GM11168 (cell line): Measurements from ENCODE around the gene CNTN4.
"Not testable (repeated sequence)": the region's sequence is repeated elsewhere in the genome, so short reads cannot be mapped to it uniquely, and the experiment has no call there.

ENCODE experiments used
- in situ Hi-C: fragments of 300-500 bp; cut with MboI; formaldehyde crosslinking; loops from one replicate; pipeline ENCODE4 v1.12.0; 2022; ENCODE audit warnings: low sequenced_read_pairs; ENCODE audit not compliant: unreplicated experiment

CNTN4 gene

DNA sequence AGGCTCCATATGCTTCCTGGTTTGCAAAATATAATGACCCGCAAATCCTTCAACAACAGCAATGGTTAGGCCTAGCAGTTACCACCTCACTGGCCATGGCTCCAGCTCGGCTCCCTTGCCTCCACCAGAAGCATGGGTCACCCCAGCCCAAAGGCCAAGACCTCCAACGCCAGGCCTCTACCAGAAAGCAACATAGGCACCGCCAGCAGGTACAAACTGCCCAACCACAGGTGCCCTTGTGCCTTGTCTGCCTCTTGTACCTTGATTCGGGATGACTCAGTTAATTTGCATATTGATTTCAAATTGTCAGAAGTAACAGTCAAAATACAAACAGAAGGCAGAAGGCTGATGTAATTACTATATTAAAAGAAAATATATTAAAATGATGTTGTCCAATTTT lies 886.8 kb downstream of the CNTN4 start:
- in situ Hi-C loops = no loop called here

DNA sequence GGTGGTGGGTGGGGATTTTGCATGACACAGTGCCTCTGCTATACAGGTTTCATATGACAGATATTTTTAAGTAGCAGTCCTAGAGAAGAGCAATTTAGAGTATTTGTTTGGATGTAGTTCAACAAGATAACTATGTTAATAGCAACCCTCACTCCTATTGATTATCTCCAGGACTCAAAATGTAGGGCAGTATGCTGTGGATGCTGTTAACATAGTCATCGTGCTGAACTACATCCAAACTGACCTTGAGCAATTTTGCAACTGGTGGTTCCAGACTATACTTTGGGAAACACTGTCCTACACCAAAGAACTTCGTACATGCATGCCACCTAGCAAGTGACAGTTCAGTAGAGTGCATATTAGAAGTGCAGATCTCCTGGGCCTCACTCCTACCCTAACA lies 893.9 kb downstream of the CNTN4 start:
- in situ Hi-C loops = no loop called here

DNA sequence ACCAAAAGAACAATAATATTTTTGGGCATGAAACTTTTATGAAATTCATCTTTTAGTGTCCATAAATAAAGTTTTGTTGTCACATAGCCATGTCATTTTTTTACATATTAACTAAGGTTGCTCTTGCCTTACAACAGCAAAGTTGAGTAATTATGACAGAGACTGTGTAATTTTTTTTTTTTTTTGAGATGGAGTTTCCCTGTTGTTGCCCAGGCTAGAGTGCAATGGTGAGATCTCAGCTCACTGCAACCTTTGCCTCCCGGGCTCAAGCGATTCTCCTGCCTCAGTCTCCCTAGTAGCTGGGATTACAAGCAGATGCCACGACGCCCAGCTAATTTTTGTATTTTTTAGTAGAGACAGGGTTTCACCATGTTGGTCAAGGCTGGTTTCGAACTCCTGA lies 894.5 kb downstream of the CNTN4 start:
- in situ Hi-C loops = not testable (repeated sequence)

DNA sequence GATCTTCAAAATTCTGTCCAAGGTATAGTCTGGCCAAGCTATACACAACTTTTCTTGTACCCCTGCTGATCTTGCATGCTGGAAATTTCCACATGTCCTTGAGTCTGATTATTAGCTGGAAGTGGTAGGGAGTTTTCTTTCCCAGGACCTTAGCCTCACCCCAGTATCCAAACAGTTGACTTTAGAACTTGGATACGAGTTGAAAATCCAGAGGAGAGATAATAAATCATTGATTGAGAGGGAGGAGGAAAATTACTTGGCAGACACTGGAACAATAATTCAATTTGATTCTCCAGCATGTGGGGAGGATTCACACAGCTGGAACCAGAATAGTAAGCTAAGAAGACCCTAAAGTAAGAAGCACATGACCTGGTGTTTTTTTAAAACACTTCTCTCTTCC lies 895.1 kb downstream of the CNTN4 start:
- in situ Hi-C loops = no loop called here

DNA sequence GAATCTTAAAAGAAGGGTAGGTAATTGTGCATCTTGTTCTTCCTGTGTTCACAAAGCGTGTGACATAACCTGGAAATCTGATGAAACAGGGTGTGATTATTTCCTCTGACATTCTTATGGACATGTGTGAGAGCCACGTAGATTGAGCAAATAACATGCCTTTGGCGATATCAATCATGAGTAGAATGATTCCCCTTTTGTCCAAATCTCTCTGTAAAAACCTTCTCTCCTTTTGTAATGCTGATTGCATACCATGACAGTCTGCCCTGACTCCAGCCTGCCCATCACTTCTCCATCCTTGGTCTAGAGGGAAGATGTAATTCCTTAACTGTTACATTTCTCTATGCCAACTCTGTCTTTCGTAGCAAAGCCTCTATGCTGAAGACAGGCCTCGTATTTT lies 896.5 kb downstream of the CNTN4 start:
- in situ Hi-C loops = no loop called here

DNA sequence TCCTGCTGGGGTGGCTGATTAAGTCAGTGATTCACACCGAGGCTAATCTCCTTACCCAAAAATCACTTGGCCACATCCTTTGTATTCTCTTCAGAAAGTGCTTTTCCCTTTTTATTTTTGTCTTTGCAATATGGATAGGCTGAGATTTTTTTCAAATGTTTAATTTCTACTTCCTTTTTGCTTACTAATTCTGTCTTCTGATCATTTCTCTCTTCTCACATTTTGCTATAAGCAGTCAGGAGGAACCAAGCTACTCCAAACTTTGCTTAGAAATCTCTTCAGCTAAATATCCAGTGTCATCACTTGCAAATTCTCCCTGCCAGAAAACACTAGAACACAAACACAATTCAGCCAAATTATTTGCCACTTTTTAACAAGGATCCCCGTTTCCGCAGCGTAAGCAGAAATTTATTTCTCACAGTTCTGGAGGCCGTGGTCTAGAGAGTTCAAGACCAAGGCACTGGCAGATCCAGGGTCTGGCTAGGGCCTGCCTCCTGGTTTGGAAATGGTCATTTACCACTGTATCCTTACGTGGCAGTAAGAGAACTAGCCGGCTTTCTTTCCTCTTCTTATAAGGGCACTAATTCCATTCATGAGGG lies 906.6 kb downstream of the CNTN4 start:
- in situ Hi-C loops = no loop called here

DNA sequence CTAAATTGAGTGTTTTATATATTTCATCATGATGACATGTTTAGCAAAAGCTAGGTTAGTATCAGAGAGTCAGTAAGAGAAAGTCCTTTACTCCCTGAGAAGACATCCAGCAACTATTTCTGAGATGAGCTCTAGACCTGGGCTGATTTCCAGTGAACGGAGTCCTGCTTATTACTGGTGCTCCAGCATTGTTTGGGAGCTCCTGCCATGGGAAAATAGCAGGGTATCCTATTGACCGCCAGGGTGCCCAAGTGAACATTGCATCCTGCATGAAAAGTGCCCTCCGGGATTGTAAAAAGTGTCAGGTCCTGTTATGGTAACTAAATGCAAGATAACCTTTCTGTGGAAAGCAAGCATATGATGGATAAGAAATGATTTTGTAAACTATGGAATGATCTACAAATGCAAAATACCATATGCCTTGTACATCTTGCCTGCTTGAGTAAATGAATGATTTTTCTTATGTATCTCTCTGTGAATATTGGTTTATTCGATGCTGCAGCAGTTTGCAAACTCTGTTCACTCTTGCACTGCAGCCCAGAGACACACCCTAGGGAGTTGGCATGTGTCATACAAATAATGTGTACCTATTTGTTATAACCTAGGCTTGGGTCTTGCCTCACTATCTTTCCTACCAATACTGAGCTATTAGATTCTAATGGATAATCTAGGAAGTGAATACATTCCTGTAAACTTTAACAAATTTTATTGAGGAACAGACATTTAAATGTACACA lies 914.8 kb downstream of the CNTN4 start:
- in situ Hi-C loops = no loop called here

DNA sequence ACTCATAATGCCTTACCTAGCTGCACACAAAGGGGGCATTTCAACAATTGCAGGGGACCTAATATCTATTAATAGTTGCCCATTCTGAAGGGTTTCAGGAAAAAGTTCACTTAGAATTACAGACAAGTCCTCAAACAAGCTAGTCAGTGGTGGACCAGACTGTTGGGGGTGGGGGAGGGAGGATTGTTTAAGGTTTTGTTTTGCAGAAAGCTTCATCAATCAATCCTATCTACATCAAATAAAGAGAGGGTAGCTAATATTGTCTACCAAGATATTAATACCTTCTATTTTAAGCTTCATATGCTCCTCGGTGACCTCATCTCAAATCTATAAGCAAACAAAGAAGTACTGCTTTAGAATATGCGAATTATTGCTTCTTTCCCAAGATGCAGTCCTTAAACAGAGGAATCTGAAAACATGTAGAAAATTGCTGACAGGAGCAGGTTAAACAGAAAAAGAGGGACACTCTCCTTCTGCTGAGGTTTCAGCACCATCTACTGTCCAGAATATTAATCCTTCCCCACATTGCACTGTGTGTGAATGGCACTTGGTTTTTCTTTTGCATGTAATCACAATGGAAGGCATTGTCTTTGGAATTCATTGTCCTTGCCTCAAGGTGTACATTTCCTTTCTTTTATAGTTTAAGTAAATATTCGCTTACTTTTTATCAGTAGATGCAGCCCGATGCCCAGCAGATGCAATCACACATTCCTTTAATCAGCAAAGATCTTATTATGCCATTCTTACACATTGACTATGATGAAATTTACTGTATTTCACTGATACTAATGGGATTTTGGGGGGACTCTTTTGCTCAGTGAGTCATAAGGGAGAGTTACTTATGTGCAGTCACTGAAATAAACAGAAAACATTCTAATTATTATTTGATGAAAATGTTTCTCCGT lies 916.8 kb downstream of the CNTN4 start:
- in situ Hi-C loops = no loop called here

DNA sequence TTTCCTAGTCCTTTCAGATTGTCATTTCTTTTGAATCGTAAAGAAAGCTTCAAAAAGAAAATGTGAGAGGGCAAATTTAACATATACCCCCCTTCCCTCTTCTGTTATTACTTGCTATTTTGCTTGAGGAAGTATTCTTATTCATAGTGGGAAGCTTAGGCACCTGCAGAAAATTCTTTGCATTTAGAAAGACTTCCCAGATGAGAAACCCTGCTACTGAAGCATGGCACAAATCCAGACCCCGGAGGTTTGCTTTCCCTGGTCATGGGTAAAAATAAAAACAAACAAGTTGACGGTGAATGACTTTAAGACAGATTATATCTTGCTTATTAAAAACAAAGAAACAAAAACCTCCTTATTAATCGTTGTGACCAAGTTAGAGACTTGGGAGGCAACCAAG lies 917.6 kb downstream of the CNTN4 start:
- in situ Hi-C loops = no loop called here

DNA sequence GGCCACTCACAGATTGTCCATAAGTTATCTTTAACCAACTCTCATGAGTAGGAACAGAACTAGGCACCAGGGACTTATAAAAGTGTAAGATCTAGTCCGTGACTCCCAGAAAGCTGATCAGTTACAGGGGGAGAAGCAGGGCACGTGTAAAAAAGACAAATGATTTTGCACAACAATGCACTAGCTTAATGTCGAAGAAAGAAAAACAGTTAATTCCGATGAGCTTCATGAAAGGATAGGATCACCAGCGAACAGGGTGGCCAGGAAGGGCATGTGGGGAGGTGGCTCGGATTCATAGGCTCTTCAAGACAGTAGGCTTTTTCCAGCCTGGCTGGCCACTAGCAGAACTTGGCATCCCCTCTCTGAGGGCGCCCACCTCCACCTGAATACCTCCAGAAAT lies 921.5 kb downstream of the CNTN4 start:
- in situ Hi-C loops = no loop called here

DNA sequence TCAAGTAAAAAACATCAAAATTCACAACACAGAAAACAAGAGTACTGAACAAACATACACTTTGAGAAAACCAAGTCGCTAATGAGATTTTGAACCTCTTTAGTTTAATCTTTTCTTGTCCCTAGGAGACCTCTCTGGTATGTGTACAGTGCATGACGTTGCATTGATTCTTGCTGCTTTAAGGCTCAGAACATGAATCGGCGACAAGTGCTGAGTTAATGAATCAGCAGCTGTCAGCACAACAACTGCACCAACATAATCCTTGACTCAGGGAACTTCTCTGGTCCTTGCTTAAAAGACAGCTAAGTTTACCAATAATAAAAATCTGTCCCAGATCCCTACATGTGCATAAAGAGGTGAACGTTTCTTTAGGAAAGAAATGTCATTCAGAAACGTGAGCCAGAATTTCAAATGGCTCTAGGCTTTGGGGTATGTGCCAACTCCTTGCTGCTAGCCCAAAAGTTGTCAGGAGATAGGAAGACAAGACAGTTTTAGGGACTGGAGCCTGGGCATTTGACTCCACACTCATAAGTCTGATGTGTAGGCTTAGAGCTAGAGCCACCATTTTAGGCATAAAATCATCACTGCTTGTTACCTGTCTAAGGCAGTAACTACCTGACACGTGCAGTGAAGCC lies 924.6 kb downstream of the CNTN4 start:
- in situ Hi-C loops = no loop called here

DNA sequence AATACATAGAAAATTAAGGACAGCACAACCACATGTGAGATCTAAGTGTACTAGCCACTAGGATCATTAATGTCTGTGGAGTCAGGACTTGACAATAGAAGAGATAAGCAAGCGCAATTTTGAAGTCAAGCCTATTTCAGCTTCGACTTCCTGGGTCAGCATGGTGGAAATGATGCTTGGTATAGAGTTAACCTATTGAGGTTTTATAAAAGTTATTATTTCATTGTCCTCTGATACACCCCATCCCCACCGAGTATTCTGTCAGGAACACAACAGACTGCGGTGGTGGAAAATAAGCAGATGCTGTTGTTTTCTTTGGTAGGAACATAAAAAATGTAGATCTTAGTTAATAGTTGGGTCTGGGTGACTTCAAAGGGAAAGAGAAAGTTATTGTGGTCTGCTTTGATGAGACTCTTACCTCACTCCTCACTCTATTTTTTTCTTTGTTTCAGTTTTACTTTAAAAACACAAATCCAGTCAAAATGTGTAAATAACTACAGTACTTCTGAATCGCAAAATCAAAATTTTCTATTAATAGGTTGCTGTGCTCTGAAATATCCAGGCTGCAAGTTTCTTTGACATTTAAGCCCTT lies 929.4 kb downstream of the CNTN4 start:
- in situ Hi-C loops = no loop called here

DNA sequence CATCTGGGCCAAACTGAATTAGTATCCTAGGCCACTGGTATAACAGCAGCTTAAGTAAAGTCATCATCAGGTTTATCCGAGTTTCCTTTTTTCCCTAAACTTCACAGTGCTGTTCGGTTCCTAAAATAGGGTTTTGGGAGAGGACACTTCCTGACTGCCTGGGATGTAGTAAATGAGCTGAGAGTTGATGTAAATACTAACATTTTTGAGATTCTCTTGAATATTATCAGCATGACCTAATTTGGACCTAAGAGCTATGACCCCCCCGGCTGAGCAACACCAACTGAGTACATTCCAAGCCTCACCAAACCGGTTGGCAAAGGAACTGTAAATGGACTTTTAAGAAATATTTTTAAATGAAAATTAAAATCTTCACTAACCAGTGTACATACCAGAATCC lies 932.7 kb downstream of the CNTN4 start:
- in situ Hi-C loops = no loop called here

DNA sequence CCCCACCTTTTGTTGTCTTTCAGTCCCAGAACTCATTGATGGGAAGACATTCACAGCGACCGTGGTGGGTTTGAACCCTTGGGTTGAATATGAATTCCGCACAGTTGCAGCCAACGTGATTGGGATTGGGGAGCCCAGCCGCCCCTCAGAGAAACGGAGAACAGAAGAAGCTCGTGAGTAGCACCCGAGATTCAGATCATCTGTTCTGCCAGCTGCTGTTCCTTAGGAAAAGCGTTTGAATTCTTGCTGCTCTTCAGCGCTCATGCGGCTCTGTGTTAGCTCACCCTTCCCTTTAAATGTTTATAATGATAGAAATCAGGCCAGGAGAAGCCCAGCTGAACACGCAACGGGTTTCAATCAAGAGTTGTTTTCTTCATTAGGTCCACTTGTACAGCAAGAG lies 938.5 kb downstream of the CNTN4 start:
- in situ Hi-C loops = no loop called here

DNA sequence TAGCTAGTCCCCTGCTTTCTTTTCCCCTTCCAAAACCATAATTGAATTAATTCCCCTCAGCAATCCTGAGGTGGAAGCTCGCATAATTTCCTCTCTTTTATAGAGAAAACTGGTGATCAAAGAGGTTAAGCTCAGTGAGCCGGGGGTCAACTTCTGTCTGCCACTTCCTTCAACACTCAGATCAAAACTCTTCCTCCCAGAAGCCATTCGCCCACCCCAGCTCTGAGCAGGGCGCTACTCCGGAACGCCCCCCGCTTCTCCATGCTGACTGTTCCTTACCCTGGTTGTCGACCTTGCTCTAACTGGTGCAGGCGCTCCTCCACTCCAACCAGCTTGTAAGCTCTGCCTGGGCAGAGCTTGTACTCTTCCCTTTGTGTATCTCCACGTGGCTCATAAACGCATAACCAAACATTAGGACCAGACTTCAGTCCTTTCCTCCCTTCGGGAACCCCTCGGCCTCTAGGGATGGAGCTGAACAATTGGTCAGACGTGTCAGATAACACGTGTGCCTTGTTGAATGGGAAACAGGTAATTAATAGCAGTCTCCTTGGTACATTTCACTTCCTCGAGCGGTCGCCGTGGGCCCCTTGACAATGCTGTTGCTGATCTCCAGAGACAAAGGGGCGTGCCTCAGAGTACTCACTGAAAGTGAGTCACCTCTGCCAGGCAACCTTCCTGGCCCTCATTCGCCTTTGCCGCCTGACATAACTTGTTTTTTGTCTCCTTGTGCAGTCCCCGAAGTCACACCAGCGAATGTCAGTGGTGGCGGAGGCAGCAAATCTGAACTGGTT lies 939.7 kb downstream of the CNTN4 start:
- in situ Hi-C loops = no loop called here

DNA sequence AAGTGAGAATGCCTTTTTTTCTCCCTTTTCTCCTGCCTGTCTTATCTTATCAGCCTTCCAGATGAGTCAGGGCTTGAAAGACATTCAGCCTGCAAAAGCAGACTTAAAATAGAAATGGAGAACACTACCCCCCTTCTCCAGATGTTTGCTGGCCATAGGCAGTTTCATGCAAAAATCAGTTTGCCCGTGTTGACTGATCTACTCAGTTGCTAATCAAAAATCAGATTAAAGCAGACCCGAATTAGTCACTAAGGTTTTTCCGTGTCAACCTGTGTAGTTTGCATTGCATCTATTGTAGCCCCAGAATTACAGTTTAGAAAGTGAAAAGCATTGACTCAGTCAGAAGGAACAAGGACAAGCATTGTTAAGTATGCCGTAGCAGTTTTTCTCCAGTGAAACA lies 955.3 kb downstream of the CNTN4 start:
- in situ Hi-C loops = no loop called here

DNA sequence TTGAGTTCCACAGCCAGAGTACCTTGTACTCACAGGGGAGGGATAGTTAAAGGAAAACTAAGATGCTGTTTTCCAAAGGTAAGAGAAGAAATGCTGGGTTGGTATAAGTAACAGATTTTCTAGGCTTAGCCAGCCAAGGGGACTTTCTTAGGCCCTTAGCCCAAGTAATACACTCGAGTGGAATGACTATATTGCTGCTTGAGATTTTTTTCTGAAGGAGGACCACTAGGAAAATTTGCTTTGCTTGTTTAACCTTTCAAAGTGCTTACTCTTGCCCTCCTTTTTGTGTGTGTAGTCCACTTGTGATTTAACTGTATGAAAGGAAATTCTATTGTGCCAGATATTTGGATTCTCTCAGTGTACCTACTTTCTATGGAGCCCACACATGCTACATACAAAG lies 961.0 kb downstream of the CNTN4 start:
- in situ Hi-C loops = no loop called here

DNA sequence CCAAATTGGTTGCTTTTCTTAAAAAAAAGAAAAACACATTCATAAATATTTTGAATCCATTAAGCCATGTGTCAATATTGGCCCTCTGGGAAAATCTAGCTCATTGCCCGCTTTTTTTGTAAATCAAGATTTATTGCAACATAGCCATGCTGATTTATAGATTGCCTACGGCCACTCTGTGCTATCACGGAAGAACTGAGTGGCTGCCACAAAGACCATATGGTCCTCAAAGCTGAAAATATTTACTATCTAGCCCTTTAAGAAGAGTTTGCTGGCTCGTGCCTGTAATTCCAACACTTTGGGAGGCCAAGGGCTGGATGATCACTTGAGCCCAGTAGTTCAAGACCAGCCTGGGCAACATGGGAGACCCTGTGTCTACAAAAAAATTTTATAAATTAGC lies 965.6 kb downstream of the CNTN4 start:
- in situ Hi-C loops = no loop called here

DNA sequence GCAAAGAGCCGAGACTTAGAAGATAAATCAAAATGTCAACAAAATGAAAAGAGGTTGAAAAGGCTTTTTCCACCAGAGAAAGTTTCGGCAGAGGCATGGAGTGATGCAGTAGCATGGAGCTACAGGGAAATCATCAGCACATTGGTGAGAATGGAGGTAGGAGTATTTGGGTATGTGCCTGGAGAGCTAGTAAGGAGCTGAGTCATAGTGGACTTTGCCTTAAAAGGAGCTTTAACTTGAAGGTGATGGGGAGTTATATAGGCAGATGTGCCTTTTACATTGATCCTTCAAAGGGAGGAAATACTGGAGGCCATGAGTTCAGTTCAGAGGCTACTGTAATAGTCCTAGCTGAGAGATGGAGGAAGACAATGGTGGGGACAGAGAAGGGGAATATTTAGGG lies 967.2 kb downstream of the CNTN4 start:
- in situ Hi-C loops = no loop called here

DNA sequence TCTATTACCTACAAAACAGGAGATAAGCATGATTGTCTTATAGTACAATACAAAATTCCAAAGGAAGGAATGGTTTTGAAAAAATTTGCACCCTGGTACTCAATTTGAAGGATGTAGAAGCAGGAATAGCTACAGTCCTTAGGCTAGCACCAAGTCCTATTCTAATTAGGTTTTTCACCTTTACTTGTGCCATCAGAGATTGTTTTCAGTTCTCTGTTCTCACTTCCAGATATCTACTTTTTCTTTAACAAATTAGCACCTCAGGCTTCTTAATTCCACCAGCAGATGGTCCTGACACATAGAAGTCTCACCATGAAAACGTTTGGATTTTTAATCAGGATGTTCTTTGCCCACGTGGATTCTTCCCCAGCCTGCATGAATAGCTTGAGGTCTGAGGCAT lies 967.7 kb downstream of the CNTN4 start:
- in situ Hi-C loops = no loop called here
